GM18505 (cell line): ENCODE results near the gene ZNF445.

ENCODE experiments used
- ATAC-seq: cut with Tn5 transposase; IDR thresholded peaks from one replicate; pipeline ENCODE4 v1.9.1; 2021; ENCODE audit not compliant: unreplicated experiment
- POLR2A ChIP-seq: IDR thresholded peaks from 4 replicates; pipeline ENCODE4 v1.6.1; 2011; ENCODE audit warnings: borderline replicate concordance; ENCODE audit not compliant: insufficient read depth, insufficient read length; ENCODE audit errors: extremely low read depth

The ZNF445 gene

GRCh38 chr3:44396200-44397171, 81.0 kb downstream of the ZNF445 start:
- TF ChIP-seq POLR2A: no peak
- ATAC-seq: no peak

DNA sequence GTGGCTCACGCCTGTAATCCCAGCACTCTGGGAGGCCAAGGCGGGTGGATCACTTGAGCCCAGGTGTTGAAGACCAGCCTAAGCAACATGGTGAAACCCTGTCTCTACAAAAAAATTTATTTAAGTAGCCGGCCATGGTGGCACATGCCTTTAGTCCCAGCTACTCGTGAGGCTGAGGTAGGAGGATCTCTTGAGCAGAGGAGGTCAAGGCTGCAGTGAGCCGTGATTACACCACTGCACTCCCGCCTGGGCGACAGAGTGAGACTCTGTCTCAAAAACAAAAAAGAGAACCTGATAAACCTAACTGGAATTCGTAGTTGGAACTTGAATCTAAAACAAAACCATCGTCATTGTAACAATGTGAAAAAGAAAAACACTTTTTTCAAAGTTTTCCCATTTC, 81.8 kb downstream of the ZNF445 start:
- no peak for ATAC-seq
- TF ChIP-seq POLR2A: no peak

DNA sequence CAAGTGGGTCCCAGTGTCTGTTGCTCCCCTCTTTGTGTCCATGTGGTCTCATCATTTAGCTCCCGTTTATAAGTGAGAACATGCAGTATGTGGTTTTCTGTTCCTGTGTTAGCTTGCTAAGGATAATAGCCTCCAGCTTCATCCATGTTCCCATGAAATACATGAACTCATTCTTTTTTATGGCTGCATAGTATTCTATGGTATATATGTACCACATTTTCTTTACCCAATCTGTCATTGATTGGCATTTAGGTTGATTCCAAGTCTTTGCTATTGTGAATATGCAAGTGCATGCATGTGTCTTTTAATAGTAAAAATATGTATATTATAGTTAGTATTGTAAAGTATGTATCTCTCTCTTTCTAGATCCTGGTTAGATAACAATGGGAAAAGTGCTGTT, 85.0 kb downstream of the ZNF445 start:
- TF ChIP-seq POLR2A: no peak
- ATAC-seq: no peak

DNA sequence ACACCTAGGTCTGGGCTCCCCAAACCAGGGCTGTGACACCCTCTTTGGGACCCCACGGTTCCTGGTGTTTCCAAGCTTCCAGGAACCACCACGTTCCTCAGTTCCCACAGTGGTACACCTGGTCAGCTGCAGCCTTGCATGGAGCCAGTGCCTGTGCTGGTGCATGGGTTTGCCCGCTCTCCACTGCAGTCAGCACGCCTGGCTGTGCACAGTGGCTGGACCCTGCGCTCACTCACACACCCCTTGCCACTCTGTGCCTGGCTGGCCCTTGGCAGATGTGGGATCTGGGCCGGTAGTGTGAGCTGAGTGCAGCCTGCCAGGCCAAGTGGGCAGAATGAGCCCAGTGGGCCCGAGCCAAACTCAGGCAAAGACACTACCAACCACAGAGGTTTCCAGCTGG, 90.1 kb downstream of the ZNF445 start:
- ATAC-seq: no peak
- no peak for TF ChIP-seq POLR2A
